ENCODE results near the gene DCAF8. TPM values are rescaled to one million over a fixed set of nuclear protein-coding genes. Genes with fewer than 3 reads are reported as not detected.
A peak's percentile ranks its signal among the peaks of the same experiment; 100 is the strongest.

The DCAF8 gene
- total and polyA plus RNA-seq, 12 donors: 64.3 to 162 (median 132) TPM

DNA sequence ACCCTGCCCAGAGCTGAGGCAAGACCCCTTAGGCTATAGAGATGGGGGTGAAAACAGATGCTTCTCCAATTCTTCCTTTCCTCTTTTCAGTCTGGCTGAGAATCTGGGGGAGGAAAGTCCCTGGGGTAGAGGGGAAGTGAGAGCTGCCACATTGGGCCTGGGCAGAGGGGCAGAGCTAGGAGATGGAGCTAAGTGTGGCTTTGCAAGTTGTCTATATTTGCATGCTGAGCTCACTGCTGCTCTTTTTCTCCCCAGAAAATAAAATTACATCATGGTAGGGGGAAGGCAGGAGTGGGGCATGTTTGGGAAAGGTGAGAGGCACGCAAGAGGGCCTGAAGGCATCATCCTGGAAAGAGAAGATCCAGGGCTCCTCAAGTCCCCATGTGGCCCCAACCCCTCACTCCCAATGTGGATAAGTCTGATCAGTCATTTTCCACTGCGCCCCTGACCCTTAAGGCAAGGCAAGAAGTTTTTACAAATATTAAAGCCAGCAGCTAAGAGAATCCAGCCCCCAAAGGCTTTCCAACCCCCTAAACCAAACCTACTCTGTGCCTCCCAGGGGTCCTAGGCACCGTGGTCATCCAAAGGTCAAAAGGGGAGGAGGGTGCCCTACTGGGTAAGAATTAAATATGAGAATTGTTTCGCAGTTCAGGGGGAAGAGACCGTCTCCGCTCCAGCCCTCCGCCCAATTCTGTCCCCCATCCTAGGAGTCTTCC lies 57.7 kb downstream of the DCAF8 start:
- peaks cover 9 to 43% of the 10 kb centered on the region in 2 donors for H3K4me1 ChIP-seq (replicated peaks in 1 of 2)
- H3K27ac ChIP-seq: peak overlapping the region in 3 of 5 donors; percentile 78 to 96 (median 94)
- H3K4me3 ChIP-seq: peak overlapping the region in 2 of 4 donors; percentile 74 to 85
- 19 to 29% (median 22%) methylated on average over 7 of the region's 7 CpGs for WGBS, 4 donors
- H3K27me3 ChIP-seq: no peaks in the 10 kb centered on the region
- intact Hi-C loops (cut with DNase I): loop anchor here in 1 of 2 donors (5.0 kb wide), 1 partner anchor 53 kb away; no protein-coding TSS in a partner anchor
- no peaks in the 10 kb centered on the region for H3K9me3 ChIP-seq (replicated peaks in 1 of 3)
- peaks cover 0 to 3% of the 10 kb centered on the region in 2 donors for H3K36me3 ChIP-seq (replicated peaks in 1 of 2)
- TF ChIP-seq, protein P1, sequence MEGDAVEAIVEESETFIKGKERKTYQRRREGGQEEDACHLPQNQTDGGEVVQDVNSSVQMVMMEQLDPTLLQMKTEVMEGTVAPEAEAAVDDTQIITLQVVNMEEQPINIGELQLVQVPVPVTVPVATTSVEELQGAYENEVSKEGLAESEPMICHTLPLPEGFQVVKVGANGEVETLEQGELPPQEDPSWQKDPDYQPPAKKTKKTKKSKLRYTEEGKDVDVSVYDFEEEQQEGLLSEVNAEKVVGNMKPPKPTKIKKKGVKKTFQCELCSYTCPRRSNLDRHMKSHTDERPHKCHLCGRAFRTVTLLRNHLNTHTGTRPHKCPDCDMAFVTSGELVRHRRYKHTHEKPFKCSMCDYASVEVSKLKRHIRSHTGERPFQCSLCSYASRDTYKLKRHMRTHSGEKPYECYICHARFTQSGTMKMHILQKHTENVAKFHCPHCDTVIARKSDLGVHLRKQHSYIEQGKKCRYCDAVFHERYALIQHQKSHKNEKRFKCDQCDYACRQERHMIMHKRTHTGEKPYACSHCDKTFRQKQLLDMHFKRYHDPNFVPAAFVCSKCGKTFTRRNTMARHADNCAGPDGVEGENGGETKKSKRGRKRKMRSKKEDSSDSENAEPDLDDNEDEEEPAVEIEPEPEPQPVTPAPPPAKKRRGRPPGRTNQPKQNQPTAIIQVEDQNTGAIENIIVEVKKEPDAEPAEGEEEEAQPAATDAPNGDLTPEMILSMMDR (IDR thresholded peaks at IDR 0.05): no peak
- no peak for TF ChIP-seq POLR2A (IDR thresholded peaks at IDR 0.05)
- no peak for DNase-seq

DNA sequence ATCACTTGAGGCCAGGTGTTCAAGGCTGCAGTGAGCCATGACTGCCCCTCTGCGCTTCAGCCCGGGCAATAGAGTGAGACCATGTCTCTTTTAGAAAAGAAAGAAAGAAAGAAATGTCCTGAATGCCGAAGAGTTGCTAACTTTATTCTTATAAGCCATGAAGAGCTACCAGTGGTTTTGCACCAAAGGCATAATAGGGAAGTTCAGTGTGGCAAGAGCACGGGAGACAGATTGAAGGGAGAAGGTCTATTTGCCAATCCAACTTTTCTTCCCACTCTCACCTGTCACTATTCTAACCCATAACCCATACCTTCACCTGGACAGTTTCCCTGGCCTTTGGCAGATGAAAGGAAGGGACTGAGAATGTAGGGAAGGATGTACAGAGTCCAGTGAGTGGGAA lies 61.6 kb downstream of the DCAF8 start:
- WGBS, 4 donors: 84 to 92% (median 90%) methylated on average over 4 of the region's 4 CpGs
- intact Hi-C loops (cut with DNase I): no loop called here
- TF ChIP-seq, protein P1 (IDR thresholded peaks at IDR 0.05): no peak
- no peak for TF ChIP-seq POLR2A (IDR thresholded peaks at IDR 0.05)

DNA sequence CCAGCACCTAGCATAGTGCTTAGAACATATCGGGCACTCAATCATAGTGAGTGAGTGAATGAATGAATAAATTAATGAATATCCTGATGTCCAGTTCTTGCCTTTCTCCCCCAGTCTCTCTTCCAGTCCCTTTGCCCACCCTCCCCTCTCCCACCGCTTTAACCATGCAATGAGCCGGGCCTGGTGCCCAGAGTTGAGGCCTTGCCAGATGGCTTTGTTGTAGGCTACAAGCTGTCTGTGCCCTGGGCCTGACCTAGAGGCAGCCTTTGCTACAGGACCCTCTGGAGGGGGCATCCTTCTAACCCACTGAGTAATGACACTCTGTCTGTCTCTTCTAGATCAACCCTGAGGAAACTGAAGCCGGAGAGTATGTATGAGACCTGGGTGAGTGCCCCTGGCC lies 65.1 kb downstream of the DCAF8 start:
- no peak overlapping the region for H3K4me3 ChIP-seq
- H3K4me1 ChIP-seq (replicated peaks in 1 of 2): peaks cover 7 to 9% of the 10 kb centered on the region in 2 donors
- H3K27ac ChIP-seq: no peak overlapping the region
- 89 to 98% (median 94%) methylated on average over 3 to 4 of the region's 4 CpGs for WGBS, 4 donors
- no peak for DNase-seq
- no peaks in the 10 kb centered on the region for H3K27me3 ChIP-seq
- intact Hi-C loops (cut with DNase I): loop anchor here (10.0 kb wide), 3 partner anchors 48 to 178 kb away; no protein-coding TSS in a partner anchor
- TF ChIP-seq, protein P1 (IDR thresholded peaks at IDR 0.05): no peak
- TF ChIP-seq POLR2A (IDR thresholded peaks at IDR 0.05): no peak
- no peaks in the 10 kb centered on the region for H3K9me3 ChIP-seq (replicated peaks in 1 of 3)
- no peaks in the 10 kb centered on the region for H3K36me3 ChIP-seq (replicated peaks in 1 of 2)

More for the DNA sequence above, 61.6 kb downstream of the DCAF8 start:
- no peak for DNase-seq
- no peaks in the 10 kb centered on the region for H3K27me3 ChIP-seq
- H3K36me3 ChIP-seq (replicated peaks in 1 of 2): no peaks in the 10 kb centered on the region
- H3K9me3 ChIP-seq (replicated peaks in 1 of 3): no peaks in the 10 kb centered on the region
- no peak overlapping the region for H3K4me3 ChIP-seq
- no peak overlapping the region for H3K27ac ChIP-seq
- H3K4me1 ChIP-seq (replicated peaks in 1 of 2): peaks cover under 1 to 5% of the 10 kb centered on the region in 2 donors

DNA sequence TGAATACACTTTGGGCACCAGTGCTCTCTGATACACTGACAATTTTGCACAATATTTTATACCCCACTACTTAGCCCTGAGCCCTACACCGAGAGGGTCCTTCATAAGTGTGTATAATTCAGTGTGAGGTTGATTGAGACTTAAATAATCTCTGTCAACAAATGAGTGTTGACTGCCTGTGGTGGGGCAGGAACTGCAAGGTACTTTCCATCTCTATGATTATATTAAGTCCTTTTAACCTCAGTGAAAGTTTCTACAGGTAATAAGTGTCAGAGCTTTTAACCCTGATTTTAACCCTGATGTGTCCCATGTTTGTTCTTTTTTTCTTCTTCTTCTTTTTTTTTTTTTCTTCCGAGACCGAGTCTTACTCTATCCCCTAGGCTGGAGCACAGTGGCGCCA lies 66.2 kb downstream of the DCAF8 start:
- 85 to 88% (median 87%) methylated on average over 4 of the region's 4 CpGs for WGBS, 4 donors
- Histone ChIP-seq H3K27ac (no peak overlapping the region), H3K4me3 (no peak overlapping the region), H3K9me3 (replicated peaks in 1 of 3) (no peaks in the 10 kb centered on the region), H3K4me1 (replicated peaks in 1 of 2) (peaks cover 7 to 9% of the 10 kb centered on the region in 2 donors), H3K36me3 (replicated peaks in 1 of 2) (no peaks in the 10 kb centered on the region), H3K27me3 (no peaks in the 10 kb centered on the region)
- TF ChIP-seq, protein P1 (IDR thresholded peaks at IDR 0.05): no peak
- no peak for TF ChIP-seq POLR2A (IDR thresholded peaks at IDR 0.05)
- DNase-seq: no peak
- intact Hi-C loops (cut with DNase I): loop anchor here (10.0 kb wide), 3 partner anchors 49 to 179 kb away; no protein-coding TSS in a partner anchor
